CD4-positive, alpha-beta T cell (primary cell): ENCODE measurements around the gene GFPT1. TPM values are rescaled to one million over a fixed set of nuclear protein-coding genes. Genes with fewer than 3 reads are reported as not detected.
"Not testable (repeated sequence)": the region's sequence is repeated elsewhere in the genome, so short reads cannot be mapped to it uniquely, and the experiment has no call there.

Source experiments
- ATAC-seq: fragments of 200-7000 bp; cut with Tn5 transposase; one replicate; pipeline ENCODE4 v1.10.0; 2022; ENCODE audit warnings: mild to moderate bottlenecking; ENCODE audit not compliant: poor library complexity
- CTCF ChIA-PET: fragments of 350-600 bp; sonication (Branson Sonifier 250); formaldehyde crosslinking; loops from one replicate; lab custom pipeline; 2021; ENCODE audit warnings: antibody characterized with exemption, inconsistent platforms; lab: Charles Lee
- POLR2A ChIA-PET: fragments of 350-600 bp; sonication (Branson Sonifier 250); formaldehyde crosslinking; loops from one replicate; lab custom pipeline; 2021; ENCODE audit warnings: antibody characterized with exemption, inconsistent platforms; lab: Charles Lee
- DNase-seq, 14 experiments: peaks; one replicate each; pipeline ENCODE4 v3.0.0-alpha.2; 2013 to 2020; ENCODE audit warnings: mixed read lengths in 2 of 14
- H3K27ac ChIP-seq, 2 donors: one replicate each; pipeline versions ENCODE4 v1.5.1 to v1.7.0; 2013; ENCODE audit warnings: low read length in 2 of 2, low read depth in 1 of 2, mild to moderate bottlenecking in 1 of 2
- H3K27me3 ChIP-seq, 2 experiments: 1 replicate in 1 of 2; 2 replicates in 1 of 2; pipeline versions ENCODE4 v1.6.1 to v1.7.0; 2013; ENCODE audit warnings: low read length in 2 of 2, control low read depth in 1 of 2, mild to moderate bottlenecking in 1 of 2, moderate library complexity in 1 of 2; ENCODE audit not compliant: insufficient read depth in 2 of 2, control insufficient read depth in 1 of 2
- H3K36me3 ChIP-seq: one replicate; pipeline ENCODE4 v1.6.1; 2013; ENCODE audit warnings: low read length, control low read depth; ENCODE audit not compliant: insufficient read depth
- H3K4me1 ChIP-seq: one replicate; pipeline ENCODE4 v1.6.1; 2013; ENCODE audit warnings: low read length, control low read depth; ENCODE audit not compliant: insufficient read depth
- H3K4me3 ChIP-seq: one replicate; pipeline ENCODE4 v1.5.1; 2013; ENCODE audit warnings: mild to moderate bottlenecking, low read length, moderate library complexity
- H3K9me3 ChIP-seq, 2 experiments: 1 replicate in 1 of 2; 2 replicates in 1 of 2; pipeline versions ENCODE4 v1.6.1 to v1.7.0; 2013; ENCODE audit warnings: low read length in 2 of 2, mild to moderate bottlenecking in 2 of 2, control low read depth in 1 of 2, moderate library complexity in 1 of 2; ENCODE audit not compliant: control insufficient read depth in 1 of 2, insufficient read depth in 1 of 2
- H3K27ac Mint-ChIP-seq: one replicate; pipeline ENCODE4 v1.8.0; 2020; ENCODE audit warnings: mixed read lengths
- H3K27me3 Mint-ChIP-seq: one replicate; pipeline ENCODE4 v1.8.0; 2021; ENCODE audit warnings: mixed read lengths
- H3K36me3 Mint-ChIP-seq: one replicate; pipeline ENCODE4 v1.8.0; 2021; ENCODE audit warnings: low read depth, mixed read lengths
- H3K4me1 Mint-ChIP-seq: one replicate; pipeline ENCODE4 v1.8.0; 2021; ENCODE audit warnings: low read depth, mixed read lengths
- H3K4me3 Mint-ChIP-seq: one replicate; pipeline ENCODE4 v1.8.0; 2020; ENCODE audit warnings: mild to moderate bottlenecking, mixed read lengths
- H3K9me3 Mint-ChIP-seq: one replicate; pipeline ENCODE4 v1.8.0; 2020; ENCODE audit warnings: mixed read lengths
- CTCF ChIP-seq: fragments of 200-600 bp; IDR thresholded peaks from one replicate; pipeline ENCODE4 v1.8.0; 2022; ENCODE audit warnings: antibody characterized with exemption, mild to moderate bottlenecking
- intact Hi-C, 2 experiments: fragments of 100-400 bp; cut with DNase I in 1 of 2; cut with micrococcal nuclease in 1 of 2; formaldehyde crosslinking; loops; one replicate each; pipeline versions ENCODE4 v1.15.1 to v1.9.0; 2023 to 2025; cut with DNase I, micrococcal nuclease
- total RNA-seq, 174 experiments: library from RNA in 2 of 174; stranded (reverse) in 2 of 174; gene quantifications; one replicate each; pipeline ENCODE4 v1.2.3 and lab custom pipeline; 2021 to 2026

Gene GFPT1
- total RNA-seq, 2 experiments from 2014 or later: 17.6 to 18.3 TPM

DNA sequence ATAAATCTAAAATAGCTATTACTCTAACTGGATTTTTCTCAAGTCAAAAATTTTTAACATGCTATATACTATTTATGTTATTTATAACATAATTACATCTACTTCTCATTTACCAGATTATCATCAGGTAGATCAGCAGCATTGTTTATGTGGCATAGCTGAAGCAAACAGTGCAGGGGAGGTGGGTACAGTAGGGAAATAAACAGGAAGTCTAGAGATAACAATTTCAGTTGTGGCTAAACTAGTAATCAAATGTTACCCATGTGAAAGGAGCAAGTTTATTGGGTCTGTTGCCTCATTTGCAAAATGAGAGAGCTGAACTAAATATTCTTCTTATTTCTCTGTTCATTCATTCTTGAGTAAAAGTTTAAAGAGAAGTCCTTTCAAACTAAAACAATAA lies 27.7 kb downstream of the GFPT1 start:
- no peak overlapping the region for H3K4me3 Mint-ChIP-seq
- no peak for ATAC-seq

GRCh38 chr2:69358914-69359313 lies 28.1 kb downstream of the GFPT1 start:
- ATAC-seq: no peak

More for the DNA sequence above, 27.7 kb downstream of the GFPT1 start:
- Mint-ChIP-seq H3K27ac (no peak overlapping the region), H3K36me3 (peaks cover 87% of the 10 kb centered on the region), H3K9me3 (no peaks in the 10 kb centered on the region), H3K4me1 (no peaks in the 10 kb centered on the region), H3K27me3 (no peaks in the 10 kb centered on the region)
- Histone ChIP-seq H3K4me3 (no peak overlapping the region), H3K27me3 (no peaks in the 10 kb centered on the region), H3K27ac (no peak overlapping the region), H3K9me3 (no peaks in the 10 kb centered on the region), H3K36me3 (peaks cover 86% of the 10 kb centered on the region), H3K4me1 (no peaks in the 10 kb centered on the region)
- ChIA-PET CTCF (no interaction called here), POLR2A (no interaction called here)
- no peak for DNase-seq
- intact Hi-C loops: no loop called here
- TF ChIP-seq CTCF: no peak

DNA sequence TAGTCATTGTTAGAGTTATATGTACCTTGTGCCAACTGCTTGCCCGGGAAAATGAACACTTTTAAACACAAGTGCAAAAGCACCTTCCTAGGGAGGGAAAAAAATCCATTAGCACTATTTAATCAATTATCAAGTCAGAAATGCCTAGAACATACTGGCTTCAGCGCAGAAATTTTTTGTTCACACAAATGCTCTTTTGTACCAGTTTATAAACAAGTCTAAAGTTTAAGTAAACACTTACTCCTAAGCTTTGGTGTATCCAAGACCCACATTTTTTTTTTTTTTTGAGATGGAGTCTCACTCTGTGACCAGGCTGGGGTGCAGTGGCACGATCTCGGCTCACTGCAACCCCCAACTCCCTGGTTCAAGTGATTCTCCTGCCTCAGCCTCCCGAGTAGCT lies 30.6 kb downstream of the GFPT1 start:
- H3K36me3 Mint-ChIP-seq: peaks cover 82% of the 10 kb centered on the region
- no peaks in the 10 kb centered on the region for H3K27me3 Mint-ChIP-seq
- no peaks in the 10 kb centered on the region for H3K9me3 Mint-ChIP-seq
- DNase-seq: no peak
- POLR2A ChIA-PET: interaction anchor here (0.7 kb wide), 1 partner anchor 8 kb away, joined by 4 read pairs; no protein-coding TSS in a partner anchor
- Histone ChIP-seq H3K9me3 (no peaks in the 10 kb centered on the region), H3K27ac (no peak overlapping the region), H3K4me1 (no peaks in the 10 kb centered on the region), H3K36me3 (peaks cover 81% of the 10 kb centered on the region), H3K4me3 (no peak overlapping the region), H3K27me3 (no peaks in the 10 kb centered on the region)
- no peaks in the 10 kb centered on the region for H3K4me1 Mint-ChIP-seq
- CTCF ChIA-PET: no interaction called here
- no peak overlapping the region for H3K4me3 Mint-ChIP-seq
- TF ChIP-seq CTCF: no peak
- no peak overlapping the region for H3K27ac Mint-ChIP-seq
- ATAC-seq: no peak
- intact Hi-C loops: no loop called here

More at GRCh38 chr2:69358914-69359313, 28.1 kb downstream of the GFPT1 start:
- Histone ChIP-seq H3K27me3 (no peaks in the 10 kb centered on the region), H3K4me1 (no peaks in the 10 kb centered on the region), H3K36me3 (peaks cover 90% of the 10 kb centered on the region), H3K9me3 (no peaks in the 10 kb centered on the region), H3K4me3 (no peak overlapping the region), H3K27ac (no peak overlapping the region)
- CTCF ChIA-PET: no interaction called here
- POLR2A ChIA-PET: no interaction called here
- no peak for DNase-seq
- intact Hi-C loops: no loop called here
- Mint-ChIP-seq H3K4me1 (no peaks in the 10 kb centered on the region), H3K27me3 (no peaks in the 10 kb centered on the region), H3K9me3 (no peaks in the 10 kb centered on the region), H3K27ac (no peak overlapping the region), H3K4me3 (no peak overlapping the region), H3K36me3 (peaks cover 90% of the 10 kb centered on the region)
- TF ChIP-seq CTCF: no peak

DNA sequence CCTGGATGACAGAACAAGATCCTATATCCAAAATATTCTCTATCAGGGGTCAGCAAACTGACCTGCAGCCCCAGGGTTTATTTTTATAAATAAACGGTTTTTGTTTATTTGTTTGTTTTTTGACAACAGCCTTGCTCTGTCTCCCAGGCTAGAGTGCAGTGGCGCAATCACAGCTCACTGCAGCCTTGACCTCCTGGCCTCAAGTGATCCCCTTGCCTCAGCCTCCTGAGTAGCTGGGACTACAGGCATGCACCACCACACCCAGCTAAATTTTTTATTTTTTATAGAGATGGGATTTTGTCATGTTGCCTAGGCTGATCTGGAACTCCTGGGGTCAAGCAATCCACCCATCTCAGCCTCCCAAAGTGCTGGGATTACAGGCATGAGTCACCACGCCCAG lies 32.1 kb downstream of the GFPT1 start:
- H3K36me3 Mint-ChIP-seq: peaks cover 81% of the 10 kb centered on the region
- H3K36me3 ChIP-seq: peaks cover 74% of the 10 kb centered on the region
- H3K27ac Mint-ChIP-seq, H3K27me3 ChIP-seq, H3K4me3 Mint-ChIP-seq, H3K4me3 ChIP-seq, H3K27ac ChIP-seq, CTCF ChIA-PET, ATAC-seq, H3K27me3 Mint-ChIP-seq, intact Hi-C loops, H3K4me1 ChIP-seq, H3K4me1 Mint-ChIP-seq, POLR2A ChIA-PET, H3K9me3 ChIP-seq, H3K9me3 Mint-ChIP-seq, DNase-seq: not testable (repeated sequence)
